Tibial artery (tissue), 4 donors: ENCODE measurements around the gene NIF3L1.

ENCODE experiments used
- DNase-seq, 2 donors: peaks; one replicate each; pipeline ENCODE4 v3.0.0-alpha.2; 2019
- H3K27ac ChIP-seq, 2 donors: fragments of 200-600 bp; sonication (generic) in 1 of 2; 1 replicate in 1 of 2; 2 replicates in 1 of 2; pipeline ENCODE4 v1.5.1; 2018 to 2019; ENCODE audit warnings: mild to moderate bottlenecking in 1 of 2
- H3K27me3 ChIP-seq, 2 donors: fragments of 200-600 bp; sonication (generic) in 1 of 2; one replicate each; pipeline versions ENCODE4 v1.5.1 to v1.6.0; 2016 to 2019
- H3K36me3 ChIP-seq, 3 donors: fragments of 200-600 bp; sonication (generic) in 2 of 3; one replicate each; pipeline ENCODE4 v1.5.1; 2016 to 2019; ENCODE audit warnings: mild to moderate bottlenecking in 2 of 3
- H3K4me1 ChIP-seq, 4 donors: fragments of 200-600 bp; sonication (generic) in 2 of 4; 1 replicate in 3 of 4; 2 replicates in 1 of 4; pipeline ENCODE4 v1.5.1; 2016 to 2019
- H3K4me3 ChIP-seq, 2 donors: fragments of 200-600 bp; sonication (generic) in 1 of 2; 1 replicate in 1 of 2; 2 replicates in 1 of 2; pipeline ENCODE4 v1.5.1; 2018 to 2019; ENCODE audit warnings: mild to moderate bottlenecking in 2 of 2
- H3K9me3 ChIP-seq, 3 donors: fragments of 200-600 bp; sonication (generic) in 1 of 3; one replicate each; pipeline ENCODE4 v1.5.1; 2016 to 2019
- CTCF ChIP-seq, 2 experiments: fragments of 200-600 bp in 1 of 2; fragments of 450-650 bp in 1 of 2; IDR thresholded peaks; one replicate each; pipeline ENCODE4 v1.5.1; 2017 to 2019; ENCODE audit warnings: antibody characterized with exemption in 2 of 2, mild to moderate bottlenecking in 1 of 2, moderate library complexity in 1 of 2
- intact Hi-C: fragments of 100-400 bp; cut with DNase I; formaldehyde crosslinking; loops from one replicate; pipeline ENCODE4 v1.15.0; 2023; ENCODE audit warnings: low total_unique reads

The NIF3L1 gene

GRCh38 chr2:200856806-200857205, 32.4 kb upstream of the NIF3L1 start:
- no peak for DNase-seq
- Histone ChIP-seq H3K9me3 (no peaks in the 10 kb centered on the region), H3K4me3 (no peak overlapping the region), H3K4me1 (peaks cover 0 to 67% (median 27%) of the 10 kb centered on the region in 4 donors), H3K36me3 (peaks cover 79 to 85% (median 84%) of the 10 kb centered on the region in 3 donors), H3K27ac (no peak overlapping the region), H3K27me3 (no peaks in the 10 kb centered on the region)
- intact Hi-C loops, result no loop called here
- TF ChIP-seq CTCF (IDR thresholded peaks at IDR 0.05), result no peak

GRCh38 chr2:200860092-200860795, 28.9 kb upstream of the NIF3L1 start:
- peak in 1 of 2 donors; percentile 52 for DNase-seq
- Histone ChIP-seq H3K4me3 (peak overlapping the region; percentile 90 to 95), H3K4me1 (peaks cover 0 to 69% (median 29%) of the 10 kb centered on the region in 4 donors), H3K27ac (peak overlapping the region; percentile 100), H3K9me3 (no peaks in the 10 kb centered on the region), H3K27me3 (no peaks in the 10 kb centered on the region), H3K36me3 (peaks cover 44 to 51% (median 49%) of the 10 kb centered on the region in 3 donors)
- intact Hi-C loops, result loop anchor here (5.0 kb wide), 1 partner anchor 48 kb away; the partner anchor contains the start of gene BZW1
- TF ChIP-seq CTCF (IDR thresholded peaks at IDR 0.05), result no peak

GRCh38 chr2:200861617-200862155, 27.5 kb upstream of the NIF3L1 start:
- Histone ChIP-seq H3K27me3 (no peaks in the 10 kb centered on the region), H3K27ac (peak overlapping the region; percentile 100), H3K36me3 (peaks cover 30 to 36% (median 35%) of the 10 kb centered on the region in 3 donors), H3K9me3 (no peaks in the 10 kb centered on the region), H3K4me1 (peaks cover 0 to 61% (median 34%) of the 10 kb centered on the region in 4 donors), H3K4me3 (peak overlapping the region; percentile 90 to 95)
- no peak for TF ChIP-seq CTCF (IDR thresholded peaks at IDR 0.05)
- DNase-seq, result no peak
- intact Hi-C loops, result loop anchor here (5.0 kb wide), 1 partner anchor 49 kb away; the partner anchor contains the start of gene BZW1

GRCh38 chr2:200862532-200863000, 26.6 kb upstream of the NIF3L1 start:
- peak in 1 of 2 donors; percentile 57 for DNase-seq
- intact Hi-C loops, result loop anchor here (5.0 kb wide), 1 partner anchor 50 kb away; the partner anchor contains the start of gene BZW1

GRCh38 chr2:200863782-200864175, 25.4 kb upstream of the NIF3L1 start:
- intact Hi-C loops, result loop anchor here (5.0 kb wide), 1 partner anchor 51 kb away; the partner anchor contains the start of gene BZW1
- H3K36me3 ChIP-seq, result peaks cover 9 to 16% (median 14%) of the 10 kb centered on the region in 3 donors
- no peaks in the 10 kb centered on the region for H3K27me3 ChIP-seq
- peaks cover 0 to 46% (median 23%) of the 10 kb centered on the region in 4 donors for H3K4me1 ChIP-seq
- no peaks in the 10 kb centered on the region for H3K9me3 ChIP-seq
- DNase-seq, result no peak
- H3K4me3 ChIP-seq, result peak overlapping the region; percentile 90 to 95
- peak overlapping the region; percentile 100 for H3K27ac ChIP-seq
- TF ChIP-seq CTCF (IDR thresholded peaks at IDR 0.05), result no peak

More at GRCh38 chr2:200862532-200863000, 26.6 kb upstream of the NIF3L1 start:
- peak overlapping the region; percentile 100 for H3K27ac ChIP-seq
- no peak for TF ChIP-seq CTCF (IDR thresholded peaks at IDR 0.05)
- H3K9me3 ChIP-seq, result no peaks in the 10 kb centered on the region
- H3K4me1 ChIP-seq, result peaks cover 0 to 58% (median 34%) of the 10 kb centered on the region in 4 donors
- H3K27me3 ChIP-seq, result no peaks in the 10 kb centered on the region
- peaks cover 21 to 28% (median 26%) of the 10 kb centered on the region in 3 donors for H3K36me3 ChIP-seq
- peak overlapping the region; percentile 90 to 95 for H3K4me3 ChIP-seq
